IMR-90 (cell line): ENCODE results near the gene VEGFA. TPM values are rescaled to one million over a fixed set of nuclear protein-coding genes. Genes with fewer than 3 reads are reported as not detected.

Experiments
- ATAC-seq: fragments of 200-7000 bp; cut with Tn5 transposase; 2 replicates; pipeline ENCODE4 v1.9.1; 2020; ENCODE audit warnings: low read depth, mild to moderate bottlenecking, moderate library complexity
- BruUV-seq: library from RNA; stranded (reverse); fragments of 400-500 nt; replicated peaks from 2 replicates; lab custom pipeline; 2021; lab: Mats Ljungman, UMichigan
- CTCF ChIA-PET: fragments of 300-600 bp; formaldehyde crosslinking; extraction: SDS; loops from one replicate; lab custom pipeline; 2021; ENCODE audit warnings: antibody characterized with exemption; lab: Yijun Ruan, JAX
- POLR2A ChIA-PET: fragments of 300-600 bp; sonication (Branson Sonifier 250); formaldehyde crosslinking; loops from one replicate; lab custom pipeline; 2022; ENCODE audit warnings: antibody characterized with exemption; ENCODE audit not compliant: unreplicated experiment; lab: Charles Lee
- DNase-seq: peaks from one replicate; pipeline ENCODE4 v3.0.0; 2013
- H2AFZ ChIP-seq: replicated peaks from 2 replicates; pipeline ENCODE3; 2013; ENCODE audit warnings: low read length, mild to moderate bottlenecking; ENCODE audit not compliant: poor library complexity
- H2AK5ac ChIP-seq: 2 replicates; pipeline ENCODE4 v1.6.1; 2013; ENCODE audit warnings: low read depth, low read length, inconsistent platforms
- H2AK9ac ChIP-seq: replicated peaks from 2 replicates; pipeline ENCODE3; 2013; ENCODE audit warnings: mild to moderate bottlenecking, low read depth, low read length, moderate library complexity; ENCODE audit not compliant: poor library complexity
- H2BK120ac ChIP-seq: 2 replicates; pipeline ENCODE4 v1.6.1; 2013; ENCODE audit warnings: low read depth, low read length, inconsistent platforms
- H2BK15ac ChIP-seq: 3 replicates; pipeline ENCODE4 v1.6.1; 2013; ENCODE audit warnings: low read depth, low read length, inconsistent platforms
- H2BK20ac ChIP-seq: 2 replicates; pipeline ENCODE4 v1.6.1; 2013; ENCODE audit warnings: low read depth, mild to moderate bottlenecking, inconsistent platforms, low read length, moderate library complexity
- H2BK5ac ChIP-seq: 2 replicates; pipeline ENCODE4 v1.6.1; 2013; ENCODE audit warnings: mild to moderate bottlenecking, low read depth, low read length, inconsistent platforms; ENCODE audit not compliant: poor library complexity, severe bottlenecking
- H3K14ac ChIP-seq: replicated peaks from 2 replicates; pipeline ENCODE4 v1.6.1; 2013; ENCODE audit warnings: low read depth, low read length, inconsistent platforms
- H3K18ac ChIP-seq: 2 replicates; pipeline ENCODE4 v1.6.1; 2013; ENCODE audit warnings: low read depth, low read length, control low read depth
- H3K23ac ChIP-seq: 2 replicates; pipeline ENCODE4 v1.6.1; 2013; ENCODE audit warnings: low read depth, low read length, inconsistent platforms
- H3K27ac ChIP-seq: 2 replicates; pipeline ENCODE4 v1.5.1; 2013; ENCODE audit warnings: mild to moderate bottlenecking, control low read depth, low read length; ENCODE audit not compliant: insufficient read depth
- H3K27me3 ChIP-seq: 2 replicates; pipeline ENCODE4 v1.6.1; 2013; ENCODE audit warnings: low read length; ENCODE audit not compliant: control insufficient read depth, insufficient read depth
- H3K36me3 ChIP-seq: 2 replicates; pipeline ENCODE4 v1.6.1; 2013; ENCODE audit warnings: low read length, mixed read lengths; ENCODE audit not compliant: control insufficient read depth, insufficient read depth
- H3K4ac ChIP-seq: 2 replicates; pipeline ENCODE4 v1.6.1; 2013; ENCODE audit warnings: low read depth, low read length, inconsistent platforms
- H3K4me1 ChIP-seq: 2 replicates; pipeline ENCODE4 v1.6.1; 2013; ENCODE audit warnings: low read length, mixed read lengths; ENCODE audit not compliant: control insufficient read depth, insufficient read depth
- H3K4me2 ChIP-seq: 2 replicates; pipeline ENCODE4 v1.6.1; 2013; ENCODE audit warnings: low read depth, mild to moderate bottlenecking, control low read depth, low read length, moderate library complexity
- H3K4me3 ChIP-seq: 2 replicates; pipeline ENCODE4 v1.5.1; 2013; ENCODE audit warnings: low read depth, mild to moderate bottlenecking, control low read depth, low read length, moderate library complexity; ENCODE audit not compliant: insufficient read depth
- H3K56ac ChIP-seq: 2 replicates; pipeline ENCODE4 v1.6.1; 2013; ENCODE audit warnings: low read length, inconsistent platforms; ENCODE audit not compliant: insufficient read depth; ENCODE audit errors: extremely low read depth
- H3K79me1 ChIP-seq, 2 experiments: 2 replicates each; pipeline ENCODE4 v1.6.1; 2013; ENCODE audit warnings: low read length in 2 of 2, inconsistent platforms in 1 of 2, low read depth in 1 of 2
- H3K9ac ChIP-seq: 2 replicates; pipeline ENCODE4 v1.6.1; 2013; ENCODE audit warnings: low read depth, low read length, control low read depth
- H3K9me1 ChIP-seq: 2 replicates; pipeline ENCODE4 v1.6.1; 2013; ENCODE audit warnings: low read length, inconsistent platforms; ENCODE audit not compliant: insufficient read depth
- H3K9me3 ChIP-seq: 2 replicates; pipeline ENCODE4 v1.6.1; 2013; ENCODE audit warnings: low read length; ENCODE audit not compliant: control insufficient read depth, insufficient read depth
- H4K20me1 ChIP-seq: 2 replicates; pipeline ENCODE4 v1.6.1; 2013; ENCODE audit warnings: low read length, inconsistent platforms; ENCODE audit not compliant: insufficient read depth
- H4K5ac ChIP-seq: 2 replicates; pipeline ENCODE4 v1.6.1; 2013; ENCODE audit warnings: mild to moderate bottlenecking, low read depth, low read length, control low read depth
- H4K8ac ChIP-seq, 2 experiments: 2 replicates each; pipeline ENCODE4 v1.6.1; 2013; ENCODE audit warnings: low read depth in 2 of 2, low read length in 2 of 2, control low read depth in 1 of 2, inconsistent platforms in 1 of 2
- H4K91ac ChIP-seq: 2 replicates; pipeline ENCODE4 v1.6.1; 2013; ENCODE audit warnings: low read depth, low read length, inconsistent platforms; ENCODE audit not compliant: insufficient read depth
- BHLHE40 ChIP-seq: fragments of 150-350 bp; IDR thresholded peaks from 2 replicates; pipeline ENCODE4 v1.6.1; 2016; ENCODE audit warnings: mild to moderate bottlenecking, low read depth, low read length
- CEBPB ChIP-seq: IDR thresholded peaks from 2 replicates; pipeline ENCODE4 v1.6.1; 2012; ENCODE audit warnings: low read depth, low read length, improper control_type of control experiment
- CHD1 ChIP-seq: IDR thresholded peaks from 2 replicates; pipeline ENCODE4 v1.6.1; 2012; ENCODE audit warnings: low read depth, low read length, improper control_type of control experiment
- ELK1 ChIP-seq: fragments of 150-350 bp; IDR thresholded peaks from 2 replicates; pipeline ENCODE4 v1.6.1; 2016; ENCODE audit warnings: low read depth, mild to moderate bottlenecking, low read length, moderate library complexity, borderline replicate concordance
- MXI1 ChIP-seq: IDR thresholded peaks from 2 replicates; pipeline ENCODE4 v1.6.1; 2012; ENCODE audit warnings: low read depth, mild to moderate bottlenecking, low read length, moderate library complexity, borderline replicate concordance
- RAD21 ChIP-seq: IDR thresholded peaks from 2 replicates; pipeline ENCODE4 v1.6.1; 2012; ENCODE audit warnings: low read length, improper control_type of control experiment
- RFX5 ChIP-seq: IDR thresholded peaks from 2 replicates; pipeline ENCODE4 v1.8.0; 2012; ENCODE audit warnings: low read depth, mild to moderate bottlenecking, low read length, moderate library complexity
- WGBS, 2 experiments: methylation state at CpG; one replicate each; pipeline versions ENCODE4 v1.1.5 to v1.1.7; 2013; ENCODE audit warnings: missing lambda C conversion rate in 2 of 2; ENCODE audit not compliant: insufficient read length in 1 of 2; ENCODE audit errors: extremely low coverage in 2 of 2; 5-methylcytosine and 5-hydroxymethylcytosine counted together
- dilution Hi-C: fragments of 300-500 bp; cut with HindIII; formaldehyde crosslinking; loops from one replicate; pipeline ENCODE4 v1.14.3; 2018; ENCODE audit warnings: low sequenced_read_pairs; ENCODE audit not compliant: unreplicated experiment
- in situ Hi-C: fragments of 300-500 bp; cut with MboI; formaldehyde crosslinking; loops from 3 replicates; pipeline ENCODE4 v1.14.3; 2019; ENCODE audit warnings: low sequenced_read_pairs, inconsistent platforms, mixed read lengths
- intact Hi-C: fragments of 100-400 bp; cut with micrococcal nuclease; formaldehyde crosslinking; loops from 2 replicates; pipeline ENCODE4 v1.10.0; 2022
- polyA plus RNA-seq, 3 experiments: library from polyadenylated mRNA; depleted of rRNA; stranded (reverse); fragments of >200 nt; gene quantifications; 2 replicates each; pipeline ENCODE4 v1.2.3, GENCODE V29; 2012; ENCODE audit warnings: low replicate concordance in 1 of 3
- total RNA-seq: library from RNA; depleted of rRNA; stranded (reverse); fragments of >200 nt; gene quantifications from 2 replicates; pipeline ENCODE4 v1.2.3, GENCODE V29; 2012

Gene VEGFA
- total and polyA plus RNA-seq, 2 of the 4 experiments (the other 2 are of a cell fraction) = 190 to 234 TPM

GRCh38 chr6:43803783-43804549 is 34.0 kb downstream of the VEGFA start (continued):
- TF ChIP-seq RFX5 = no peak
- TF ChIP-seq MXI1 = no peak

- Histone ChIP-seq H3K27me3 (0 out of 2 replicates have a peak, but pooled peaks cover 2% of the 10 kb centered on the region), H3K9me3 (no peaks in the 10 kb centered on the region), H4K8ac (no peak overlapping the region), H3K36me3 (no peaks in the 10 kb centered on the region), H3K4ac (no peak overlapping the region), H2BK120ac (no peak overlapping the region), H2AFZ (no peak overlapping the region), H3K56ac (no peak overlapping the region), H3K4me1 (peaks cover 29% of the 10 kb centered on the region), H3K18ac (no peak overlapping the region), H2BK20ac (no peak overlapping the region), H3K4me3 (no peak overlapping the region), H3K9me1 (peaks cover 5% of the 10 kb centered on the region; the same call in 1 of the 2 replicates), H2AK5ac (no peak overlapping the region), H2AK9ac (no peak overlapping the region), H4K5ac (no peak overlapping the region), H4K20me1 (no peaks in the 10 kb centered on the region), H4K91ac (no peak overlapping the region), H2BK15ac (no peak overlapping the region), H3K27ac (no peak overlapping the region), H3K4me2 (no peak overlapping the region), H3K9ac (no peak overlapping the region), H3K79me1 (no peaks in the 10 kb centered on the region), H2BK5ac (no peak overlapping the region), H3K23ac (no peak overlapping the region), H3K14ac (no peak overlapping the region)
- BruUV-seq = no TSS peak
- dilution Hi-C loops (no loop called here), intact Hi-C loops (no loop called here), in situ Hi-C loops (no loop called here)
- WGBS, 2 experiments = no CpG with 5 or more reads among the region's 4 CpGs
- TF ChIP-seq BHLHE40 = no peak
- TF ChIP-seq CHD1 = no peak
- TF ChIP-seq CEBPB = no peak
- TF ChIP-seq ELK1 = no peak
- no peak for TF ChIP-seq RAD21
- TF ChIP-seq MXI1 = no peak
- DNase-seq = no peak
- ChIA-PET POLR2A (no interaction called here), CTCF (interaction anchor here (0.9 kb wide), 1 partner anchor 15 kb away, joined by 3 read pairs; no protein-coding TSS in a partner anchor)
- ATAC-seq = no peak
Measured at GRCh38 chr6:43804550-43805223, 34.7 kb downstream of the VEGFA start.
